DMS153 treated with DMSO at 0.1 percent for 48 hours (cell line): Measurements from ENCODE around the gene ZNF627.
"Not testable (repeated sequence)": the region's sequence is repeated elsewhere in the genome, so short reads cannot be mapped to it uniquely, and the experiment has no call there.

Experiments used
- DNase-seq: peaks from one replicate; lab custom pipeline; 2025; ENCODE audit not compliant: unreplicated experiment; lab: John Stamatoyannopoulos, UW

The ZNF627 gene

GRCh38 chr19:11573763-11574162 is 23.5 kb upstream of the ZNF627 start:
- not testable (repeated sequence) for DNase-seq

GRCh38 chr19:11574689-11575088 is 22.6 kb upstream of the ZNF627 start:
- no peak for DNase-seq

GRCh38 chr19:11576227-11576626 is 21.1 kb upstream of the ZNF627 start:
- DNase-seq: no peak

- DNase-seq: no peak
Observed at GRCh38 chr19:11577451-11578257, 19.6 kb upstream of the ZNF627 start, which contains the start of gene ACP5. TSS of gene ACP5 (minus strand) at chr19:11577645. CDS start at chr19:11577317, 328 bp downstream.

GRCh38 chr19:11578258-11579142 is 18.8 kb upstream of the ZNF627 start:
- no peak for DNase-seq

- no peak for DNase-seq
Observed at GRCh38 chr19:11580116-11580515, 17.2 kb upstream of the ZNF627 start.

- no peak for DNase-seq
Observed at GRCh38 chr19:11581740-11582139, 15.5 kb upstream of the ZNF627 start.

- DNase-seq: no peak
Observed at GRCh38 chr19:11586331-11586730, 11.0 kb upstream of the ZNF627 start.

GRCh38 chr19:11587302-11587974 is 9.8 kb upstream of the ZNF627 start:
- DNase-seq: peak; percentile 74

- DNase-seq: no peak
Observed at GRCh38 chr19:11587975-11588631, 9.2 kb upstream of the ZNF627 start.

GRCh38 chr19:11594084-11594483 is 3.2 kb upstream of the ZNF627 start:
- no peak for DNase-seq

GRCh38 chr19:11596156-11596555 is 1.1 kb upstream of the ZNF627 start:
- no peak for DNase-seq

GRCh38 chr19:11598103-11598483 is 810 bp downstream of the ZNF627 start:
- DNase-seq: no peak

- DNase-seq: no peak
Observed at GRCh38 chr19:11598746-11599145, 1.5 kb downstream of the ZNF627 start.

- not testable (repeated sequence) for DNase-seq
Observed at GRCh38 chr19:11599704-11600103, 2.4 kb downstream of the ZNF627 start.

GRCh38 chr19:11606484-11606883 is 9.2 kb downstream of the ZNF627 start:
- DNase-seq: no peak

- DNase-seq: no peak
Observed at GRCh38 chr19:11611730-11612129, 14.4 kb downstream of the ZNF627 start.

- no peak for DNase-seq
Observed at GRCh38 chr19:11612816-11613511, 15.7 kb downstream of the ZNF627 start.

- no peak for DNase-seq
Observed at GRCh38 chr19:11617180-11618062, 20.1 kb downstream of the ZNF627 start.
